ENCODE measurements around the gene STARD6.
"Not testable (repeated sequence)": the region's sequence is repeated elsewhere in the genome, so short reads cannot be mapped to it uniquely, and the experiment has no call there.

STARD6 gene

GRCh38 chr18:54386800-54387495 lies 29.3 kb upstream of the STARD6 start:
- DNase-seq (ENCODE audit: low read depth, low spot score); H3K4me1 ChIP-seq (ENCODE audit: control insufficient read depth, insufficient read depth, low read length); H3K4me3 ChIP-seq (ENCODE audit: low read length); H3K27ac ChIP-seq (ENCODE audit: low read length); H3K36me3 ChIP-seq (ENCODE audit: control insufficient read depth, insufficient read depth, low read length); H3K27me3 ChIP-seq (ENCODE audit: control insufficient read depth, insufficient read depth, low read length); H3K9me3 ChIP-seq (ENCODE audit: control insufficient read depth, insufficient read depth, low read length): not testable (repeated sequence)
- no CpG with 5 or more reads among the region's 23 CpGs for WGBS (ENCODE audit: insufficient coverage, insufficient read length)

DNA sequence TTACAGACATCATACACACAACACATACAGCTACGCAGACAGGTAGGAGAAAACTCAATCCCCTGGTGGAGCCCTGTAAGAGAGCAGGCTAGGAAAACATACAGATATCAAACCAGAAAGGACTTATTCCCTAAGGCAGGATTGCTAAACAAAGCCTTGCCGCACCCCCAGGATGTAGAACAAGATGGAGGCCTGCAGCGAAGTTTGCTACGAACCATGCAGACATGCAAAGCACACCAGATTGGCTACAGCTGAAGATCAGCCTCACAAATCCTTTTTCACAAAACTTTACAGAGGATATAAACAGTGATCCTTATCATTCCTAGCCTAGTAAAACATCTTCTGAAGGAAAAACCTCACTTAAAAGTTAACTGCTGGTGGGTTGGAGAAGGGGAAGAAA lies 28.4 kb upstream of the STARD6 start:
- Histone ChIP-seq H3K4me1 (ENCODE audit: control insufficient read depth, insufficient read depth, low read length) (no peaks in the 10 kb centered on the region; the same call in 1 of the 2 replicates), H3K27ac (ENCODE audit: low read length) (no peak overlapping the region), H3K9me3 (ENCODE audit: control insufficient read depth, insufficient read depth, low read length) (no peaks in the 10 kb centered on the region), H3K27me3 (ENCODE audit: control insufficient read depth, insufficient read depth, low read length) (no peaks in the 10 kb centered on the region), H3K36me3 (ENCODE audit: control insufficient read depth, insufficient read depth, low read length) (no peaks in the 10 kb centered on the region), H3K4me3 (ENCODE audit: low read length) (no peak overlapping the region)
- WGBS (ENCODE audit: insufficient coverage, insufficient read length), result no CpG with 5 or more reads among the region's 4 CpGs
- DNase-seq (ENCODE audit: low read depth, low spot score), result no peak

- Histone ChIP-seq H3K4me3 (ENCODE audit: low read length) (no peak overlapping the region), H3K27ac (ENCODE audit: low read length) (no peak overlapping the region), H3K9me3 (ENCODE audit: control insufficient read depth, insufficient read depth, low read length) (no peaks in the 10 kb centered on the region), H3K36me3 (ENCODE audit: control insufficient read depth, insufficient read depth, low read length) (no peaks in the 10 kb centered on the region; the same call in 1 of the 2 replicates), H3K27me3 (ENCODE audit: control insufficient read depth, insufficient read depth, low read length) (no peaks in the 10 kb centered on the region), H3K4me1 (ENCODE audit: control insufficient read depth, insufficient read depth, low read length) (no peaks in the 10 kb centered on the region; the same call in 1 of the 2 replicates)
- no peak for DNase-seq (ENCODE audit: low read depth, low spot score)
- no CpG with 5 or more reads among the region's 8 CpGs for WGBS (ENCODE audit: insufficient coverage, insufficient read length)
Measured at GRCh38 chr18:54382733-54383252, 25.1 kb upstream of the STARD6 start.

- Histone ChIP-seq H3K36me3 (ENCODE audit: control insufficient read depth, insufficient read depth, low read length) (no peaks in the 10 kb centered on the region; the same call in 1 of the 2 replicates), H3K4me3 (ENCODE audit: low read length) (no peak overlapping the region), H3K27me3 (ENCODE audit: control insufficient read depth, insufficient read depth, low read length) (no peaks in the 10 kb centered on the region), H3K27ac (ENCODE audit: low read length) (no peak overlapping the region), H3K4me1 (ENCODE audit: control insufficient read depth, insufficient read depth, low read length) (no peaks in the 10 kb centered on the region; the same call in 1 of the 2 replicates), H3K9me3 (ENCODE audit: control insufficient read depth, insufficient read depth, low read length) (no peaks in the 10 kb centered on the region)
- no peak for DNase-seq (ENCODE audit: low read depth, low spot score)
- WGBS (ENCODE audit: insufficient coverage, insufficient read length), result no CpG with 5 or more reads among the region's 3 CpGs
Measured at GRCh38 chr18:54382076-54382475, 24.4 kb upstream of the STARD6 start.

DNA sequence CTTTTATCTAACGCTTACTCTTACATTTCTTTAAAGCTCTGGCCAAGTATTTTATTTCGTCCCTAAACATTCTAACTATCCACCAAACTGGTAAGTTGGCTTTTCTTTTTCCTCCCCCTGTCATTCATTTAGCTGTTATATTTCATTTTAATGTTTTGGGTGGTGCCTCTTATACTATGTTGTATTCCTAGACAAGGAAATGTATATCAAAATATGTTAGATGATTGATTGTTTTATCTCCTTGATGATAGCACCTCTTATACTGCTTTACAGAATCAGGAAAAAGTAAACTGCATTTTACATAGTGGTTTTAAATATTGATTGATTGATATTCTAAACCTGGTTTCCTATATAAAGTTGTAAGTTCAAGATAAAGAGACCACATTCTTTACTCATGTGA lies 24.0 kb upstream of the STARD6 start:
- H3K4me1 ChIP-seq (ENCODE audit: control insufficient read depth, insufficient read depth, low read length), result no peaks in the 10 kb centered on the region; the same call in 1 of the 2 replicates
- DNase-seq (ENCODE audit: low read depth, low spot score), result no peak
- H3K27ac ChIP-seq (ENCODE audit: low read length), result no peak overlapping the region
- no peaks in the 10 kb centered on the region; the same call in 1 of the 2 replicates for H3K36me3 ChIP-seq (ENCODE audit: control insufficient read depth, insufficient read depth, low read length)
- 100% methylated on average over 2 of the region's 2 CpGs for WGBS (ENCODE audit: insufficient coverage, insufficient read length)
- no peak overlapping the region for H3K4me3 ChIP-seq (ENCODE audit: low read length)
- no peaks in the 10 kb centered on the region for H3K9me3 ChIP-seq (ENCODE audit: control insufficient read depth, insufficient read depth, low read length)
- H3K27me3 ChIP-seq (ENCODE audit: control insufficient read depth, insufficient read depth, low read length), result no peaks in the 10 kb centered on the region

- no peaks in the 10 kb centered on the region; the same call in 1 of the 2 replicates for H3K36me3 ChIP-seq (ENCODE audit: control insufficient read depth, insufficient read depth, low read length)
- no peak overlapping the region for H3K27ac ChIP-seq (ENCODE audit: low read length)
- no peak overlapping the region for H3K4me3 ChIP-seq (ENCODE audit: low read length)
- no CpG with 5 or more reads among the region's 4 CpGs for WGBS (ENCODE audit: insufficient coverage, insufficient read length)
- no peaks in the 10 kb centered on the region; the same call in 1 of the 2 replicates for H3K4me1 ChIP-seq (ENCODE audit: control insufficient read depth, insufficient read depth, low read length)
- no peak for DNase-seq (ENCODE audit: low read depth, low spot score)
- H3K9me3 ChIP-seq (ENCODE audit: control insufficient read depth, insufficient read depth, low read length), result no peaks in the 10 kb centered on the region
- H3K27me3 ChIP-seq (ENCODE audit: control insufficient read depth, insufficient read depth, low read length), result no peaks in the 10 kb centered on the region
Measured at GRCh38 chr18:54378057-54378456, 20.4 kb upstream of the STARD6 start.

GRCh38 chr18:54360406-54360805 lies 2.7 kb upstream of the STARD6 start:
- no peak for DNase-seq (ENCODE audit: low read depth, low spot score)
- Histone ChIP-seq H3K4me3 (ENCODE audit: low read length) (no peak overlapping the region), H3K27ac (ENCODE audit: low read length) (no peak overlapping the region), H3K36me3 (ENCODE audit: control insufficient read depth, insufficient read depth, low read length) (no peaks in the 10 kb centered on the region; the same call in 1 of the 2 replicates), H3K4me1 (ENCODE audit: control insufficient read depth, insufficient read depth, low read length) (no peaks in the 10 kb centered on the region), H3K27me3 (ENCODE audit: control insufficient read depth, insufficient read depth, low read length) (no peaks in the 10 kb centered on the region), H3K9me3 (ENCODE audit: control insufficient read depth, insufficient read depth, low read length) (no peaks in the 10 kb centered on the region)
- 100% methylated on average over 1 of the region's 3 CpGs for WGBS (ENCODE audit: insufficient coverage, insufficient read length)

DNA sequence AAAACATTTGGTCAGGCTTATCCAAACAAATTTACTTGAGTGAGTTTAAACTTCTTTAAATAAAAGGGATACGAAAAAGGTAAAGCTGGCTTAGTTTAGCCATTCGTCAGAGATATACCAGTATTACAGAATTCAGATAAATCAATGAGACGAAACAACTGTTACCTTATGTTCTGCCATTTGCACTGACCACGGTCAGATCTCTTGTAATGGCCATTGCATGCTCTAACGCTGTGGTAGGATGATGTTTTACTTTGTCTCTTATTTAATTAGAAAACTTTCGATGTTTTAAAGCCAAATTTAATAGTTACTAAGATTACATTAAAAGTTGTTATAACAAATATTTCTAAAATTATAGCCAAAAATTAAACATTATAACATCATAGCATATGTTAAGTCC lies 1.6 kb upstream of the STARD6 start:
- Histone ChIP-seq H3K9me3 (ENCODE audit: control insufficient read depth, insufficient read depth, low read length) (no peaks in the 10 kb centered on the region), H3K27me3 (ENCODE audit: control insufficient read depth, insufficient read depth, low read length) (no peaks in the 10 kb centered on the region), H3K4me1 (ENCODE audit: control insufficient read depth, insufficient read depth, low read length) (no peaks in the 10 kb centered on the region), H3K27ac (ENCODE audit: low read length) (no peak overlapping the region), H3K4me3 (ENCODE audit: low read length) (no peak overlapping the region; the same call in 1 of the 2 replicates), H3K36me3 (ENCODE audit: control insufficient read depth, insufficient read depth, low read length) (no peaks in the 10 kb centered on the region; the same call in 1 of the 2 replicates)
- no CpG with 5 or more reads among the region's 6 CpGs for WGBS (ENCODE audit: insufficient coverage, insufficient read length)
- no peak for DNase-seq (ENCODE audit: low read depth, low spot score)

- H3K9me3 ChIP-seq (ENCODE audit: control insufficient read depth, insufficient read depth, low read length), result no peaks in the 10 kb centered on the region
- peak overlapping the region; percentile 78 for H3K4me3 ChIP-seq (ENCODE audit: low read length)
- no peak for DNase-seq (ENCODE audit: low read depth, low spot score)
- no peaks in the 10 kb centered on the region for H3K4me1 ChIP-seq (ENCODE audit: control insufficient read depth, insufficient read depth, low read length)
- WGBS (ENCODE audit: insufficient coverage, insufficient read length), result no CpG with 5 or more reads among the region's 21 CpGs
- no peaks in the 10 kb centered on the region; the same call in 1 of the 2 replicates for H3K36me3 ChIP-seq (ENCODE audit: control insufficient read depth, insufficient read depth, low read length)
- no peak overlapping the region for H3K27ac ChIP-seq (ENCODE audit: low read length)
- H3K27me3 ChIP-seq (ENCODE audit: control insufficient read depth, insufficient read depth, low read length), result no peaks in the 10 kb centered on the region
Measured at GRCh38 chr18:54358495-54359040, 910 bp upstream of the STARD6 start.

DNA sequence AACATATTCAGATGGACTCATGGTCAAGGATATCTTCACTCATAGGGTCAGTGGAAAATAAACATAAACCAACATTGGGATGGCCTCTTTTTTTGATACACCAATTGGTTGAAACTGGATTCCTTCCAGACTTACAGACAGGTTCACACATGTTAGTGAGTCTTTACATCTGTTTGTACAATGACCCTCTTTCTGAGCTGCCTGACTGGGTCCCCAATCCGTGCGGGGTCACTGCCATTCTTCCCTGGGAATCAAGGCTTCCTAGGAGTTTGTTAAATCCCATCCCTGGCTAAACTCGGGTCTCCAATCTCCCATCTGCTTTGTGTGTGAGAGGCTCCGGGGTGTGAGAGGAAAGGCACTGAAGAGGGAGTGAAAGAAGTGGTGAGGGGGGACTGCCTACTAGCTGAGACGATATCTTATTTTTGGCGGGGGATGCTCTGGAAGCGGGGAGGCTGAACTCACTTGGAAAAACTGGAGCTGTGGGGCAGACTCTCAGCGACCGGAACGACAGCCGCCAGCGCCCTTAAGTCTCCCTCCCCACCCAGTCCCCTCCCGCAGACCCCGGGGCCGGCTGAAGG lies 487 bp downstream of the STARD6 start:
- Histone ChIP-seq H3K27ac (ENCODE audit: low read length) (no peak overlapping the region), H3K9me3 (ENCODE audit: control insufficient read depth, insufficient read depth, low read length) (no peaks in the 10 kb centered on the region), H3K4me3 (ENCODE audit: low read length) (peak overlapping the region; percentile 78; the same call in 1 of the 2 replicates), H3K4me1 (ENCODE audit: control insufficient read depth, insufficient read depth, low read length) (no peaks in the 10 kb centered on the region), H3K27me3 (ENCODE audit: control insufficient read depth, insufficient read depth, low read length) (no peaks in the 10 kb centered on the region), H3K36me3 (ENCODE audit: control insufficient read depth, insufficient read depth, low read length) (no peaks in the 10 kb centered on the region; the same call in 1 of the 2 replicates)
- WGBS (ENCODE audit: insufficient coverage, insufficient read length), result no CpG with 5 or more reads among the region's 15 CpGs
- DNase-seq (ENCODE audit: low read depth, low spot score), result no peak
